ENCODE data around the gene CCDC85C.

GRCh38 chr14:99524804-99525698, 79.0 kb downstream of the CCDC85C start:
- TF ChIP-seq, protein P1, sequence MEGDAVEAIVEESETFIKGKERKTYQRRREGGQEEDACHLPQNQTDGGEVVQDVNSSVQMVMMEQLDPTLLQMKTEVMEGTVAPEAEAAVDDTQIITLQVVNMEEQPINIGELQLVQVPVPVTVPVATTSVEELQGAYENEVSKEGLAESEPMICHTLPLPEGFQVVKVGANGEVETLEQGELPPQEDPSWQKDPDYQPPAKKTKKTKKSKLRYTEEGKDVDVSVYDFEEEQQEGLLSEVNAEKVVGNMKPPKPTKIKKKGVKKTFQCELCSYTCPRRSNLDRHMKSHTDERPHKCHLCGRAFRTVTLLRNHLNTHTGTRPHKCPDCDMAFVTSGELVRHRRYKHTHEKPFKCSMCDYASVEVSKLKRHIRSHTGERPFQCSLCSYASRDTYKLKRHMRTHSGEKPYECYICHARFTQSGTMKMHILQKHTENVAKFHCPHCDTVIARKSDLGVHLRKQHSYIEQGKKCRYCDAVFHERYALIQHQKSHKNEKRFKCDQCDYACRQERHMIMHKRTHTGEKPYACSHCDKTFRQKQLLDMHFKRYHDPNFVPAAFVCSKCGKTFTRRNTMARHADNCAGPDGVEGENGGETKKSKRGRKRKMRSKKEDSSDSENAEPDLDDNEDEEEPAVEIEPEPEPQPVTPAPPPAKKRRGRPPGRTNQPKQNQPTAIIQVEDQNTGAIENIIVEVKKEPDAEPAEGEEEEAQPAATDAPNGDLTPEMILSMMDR (IDR thresholded peaks at IDR 0.05; ENCODE audit: low read depth, low read length): peak; percentile 43
- no peak for TF ChIP-seq EZH2phosphoT487 (IDR thresholded peaks at IDR 0.05; ENCODE audit: low read depth)
